Activated naive CD4-positive, alpha-beta T cell treated with anti-CD3 and anti-CD28 coated beads, Interleukin-2, amount 50 U/mL, for 72 hours (primary cell): ENCODE data around the gene C1orf159. TPM values are rescaled to one million over a fixed set of nuclear protein-coding genes. Genes with fewer than 3 reads are reported as not detected.
"Not testable (repeated sequence)": the region's sequence is repeated elsewhere in the genome, so short reads cannot be mapped to it uniquely, and the experiment has no call there.

Experiments used
- ATAC-seq, 2 donors: fragments of 150-1000 bp; cut with Tn5 transposase; 2 replicates each; pipeline ENCODE4 v1.10.0; 2021; ENCODE audit warnings: mild to moderate bottlenecking in 2 of 2, moderate library complexity in 2 of 2
- DNase-seq, 2 donors: peaks; one replicate each; pipeline ENCODE4 v3.0.0; 2021 to 2022; ENCODE audit warnings: low spot score in 2 of 2
- H3K27ac Mint-ChIP-seq, 2 donors: one replicate each; pipeline ENCODE4 v1.8.0; 2022; ENCODE audit warnings: mild to moderate bottlenecking in 2 of 2, mixed read lengths in 2 of 2
- H3K36me3 Mint-ChIP-seq, 2 donors: one replicate each; pipeline ENCODE4 v1.8.0; 2022; ENCODE audit warnings: mixed read lengths in 2 of 2
- H3K9me3 Mint-ChIP-seq, 2 donors: one replicate each; pipeline ENCODE4 v1.8.0; 2022; ENCODE audit warnings: mixed read lengths in 2 of 2
- total RNA-seq, 2 donors: library from RNA; stranded (reverse); gene quantifications; one replicate each; pipeline ENCODE4 v1.2.3, GENCODE V29; 2022

Gene C1orf159
- total RNA-seq, 2 donors from 2014 or later, result 20.7 to 21.2 TPM

- no peak for ATAC-seq
- Mint-ChIP-seq H3K27ac (peak overlapping the region; percentile 14 to 85), H3K9me3 (no peaks in the 10 kb centered on the region), H3K36me3 (peaks cover 8 to 16% of the 10 kb centered on the region in 2 donors)
- no peak for DNase-seq
These were observed 53.3 kb downstream of the C1orf159 start for GRCh38 chr1:1062348-1063163.

- DNase-seq (no peak), ATAC-seq (no peak)
- Mint-ChIP-seq H3K36me3 (peaks cover 8 to 16% of the 10 kb centered on the region in 2 donors), H3K27ac (peak overlapping the region; percentile 44 to 85), H3K9me3 (no peaks in the 10 kb centered on the region)
These were observed 54.1 kb downstream of the C1orf159 start for GRCh38 chr1:1061682-1062345.

GRCh38 chr1:1060281-1061000 is 55.4 kb downstream of the C1orf159 start:
- DNase-seq (no peak), ATAC-seq (no peak)
- peaks cover 8 to 16% of the 10 kb centered on the region in 2 donors for H3K36me3 Mint-ChIP-seq
- H3K27ac Mint-ChIP-seq, result peak overlapping the region in 1 of 2 donors; percentile 59
- no peaks in the 10 kb centered on the region for H3K9me3 Mint-ChIP-seq

GRCh38 chr1:1059494-1060280 is 56.2 kb downstream of the C1orf159 start:
- peak; percentile 79 to 83 for DNase-seq
- peak overlapping the region in 1 of 2 donors; percentile 59 for H3K27ac Mint-ChIP-seq
- peaks cover 8 to 16% of the 10 kb centered on the region in 2 donors for H3K36me3 Mint-ChIP-seq
- ATAC-seq, result peak; percentile 33 to 73
- H3K9me3 Mint-ChIP-seq, result no peaks in the 10 kb centered on the region

DNA sequence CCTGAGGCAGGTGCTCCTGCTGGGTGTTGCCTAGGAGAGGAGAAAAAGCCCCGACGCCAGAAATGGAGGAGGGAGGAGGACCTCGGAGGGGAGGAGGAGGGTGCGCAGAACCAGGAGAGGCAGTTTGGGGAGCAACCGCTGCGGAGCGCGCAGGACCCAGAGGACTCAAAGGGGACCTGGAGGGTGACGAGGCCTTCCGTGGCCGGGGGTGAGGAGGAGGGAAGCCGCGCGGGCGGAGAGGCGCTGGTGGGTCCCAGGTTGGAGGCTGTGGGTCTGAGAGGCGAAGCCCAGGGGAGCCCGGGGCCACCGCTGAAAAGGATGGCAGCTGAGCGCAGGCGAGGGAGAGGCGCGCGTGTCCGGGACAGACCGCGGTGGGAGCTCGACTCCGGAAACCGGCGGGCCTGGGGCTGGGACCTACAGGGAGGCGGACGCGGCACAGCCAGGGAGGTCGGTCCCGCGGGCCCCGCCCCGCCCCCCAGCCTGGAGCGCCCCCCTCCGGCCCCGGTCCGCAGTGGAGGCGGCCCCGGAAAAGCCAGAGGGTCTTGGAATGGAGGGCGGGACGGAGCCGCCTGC is 56.9 kb downstream of the C1orf159 start:
- DNase-seq, result peak in 1 of 2 donors; percentile 65
- H3K9me3 Mint-ChIP-seq, result no peaks in the 10 kb centered on the region
- H3K27ac Mint-ChIP-seq, result no peak overlapping the region
- H3K36me3 Mint-ChIP-seq, result peaks cover 8 to 16% of the 10 kb centered on the region in 2 donors
- peak; percentile 8 to 53 for ATAC-seq

- Mint-ChIP-seq H3K9me3 (no peaks in the 10 kb centered on the region), H3K36me3 (peaks cover 8 to 16% of the 10 kb centered on the region in 2 donors), H3K27ac (no peak overlapping the region)
- peak in 1 of 2 donors; percentile 17 for DNase-seq
- no peak for ATAC-seq
These were observed 57.6 kb downstream of the C1orf159 start for GRCh38 chr1:1058088-1058905.

GRCh38 chr1:1057769-1058087 is 58.2 kb downstream of the C1orf159 start:
- H3K27ac Mint-ChIP-seq, H3K9me3 Mint-ChIP-seq, ATAC-seq, DNase-seq: not testable (repeated sequence)
- peaks cover 8 to 16% of the 10 kb centered on the region in 2 donors for H3K36me3 Mint-ChIP-seq

DNA sequence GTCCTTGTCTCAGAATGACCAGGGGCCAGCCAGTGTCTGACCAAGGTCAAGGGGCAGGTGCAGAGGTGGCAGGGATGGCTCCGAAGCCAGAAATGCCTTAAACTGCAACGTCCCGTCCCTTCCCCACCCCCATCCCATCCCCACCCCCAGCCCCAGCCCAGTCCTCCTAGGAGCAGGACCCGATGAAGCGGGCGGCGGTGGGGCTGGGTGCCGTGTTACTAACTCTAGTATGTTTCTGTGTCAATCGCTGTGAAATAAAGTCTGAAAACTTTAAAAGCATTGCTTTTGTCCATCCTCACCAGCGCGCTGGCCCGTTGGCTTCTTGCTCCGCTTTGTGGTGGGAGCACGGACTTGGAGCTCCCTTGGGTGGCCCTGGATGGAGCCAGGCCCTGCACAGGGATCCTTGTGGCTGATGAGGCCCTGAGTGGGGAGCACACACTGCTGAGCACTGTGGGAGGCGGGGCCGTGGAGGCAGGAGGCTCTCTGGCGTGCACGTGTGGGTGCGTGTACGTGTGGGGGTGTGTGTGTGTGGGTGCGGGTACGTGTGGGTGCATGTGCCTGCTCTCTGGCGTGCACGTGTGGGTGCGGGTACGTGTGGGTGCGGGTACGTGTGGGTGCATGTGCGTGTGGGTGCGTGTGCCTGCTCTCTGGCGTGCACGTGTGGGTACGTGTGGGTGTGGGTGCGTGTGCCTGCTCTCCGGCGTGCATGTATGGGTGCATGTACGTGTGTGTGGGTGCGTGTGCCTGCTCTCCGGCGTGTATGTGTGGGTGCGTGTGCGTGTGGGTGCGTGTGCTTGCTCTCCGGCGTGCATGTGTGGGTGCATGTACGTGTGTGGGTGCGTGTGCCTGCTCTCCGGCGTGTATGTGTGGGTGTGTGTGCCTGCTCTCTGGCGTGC is 59.8 kb downstream of the C1orf159 start:
- peaks cover 8 to 10% of the 10 kb centered on the region in 2 donors for H3K36me3 Mint-ChIP-seq
- no peak overlapping the region for H3K27ac Mint-ChIP-seq
- no peaks in the 10 kb centered on the region for H3K9me3 Mint-ChIP-seq
- DNase-seq, result no peak
- ATAC-seq, result no peak

GRCh38 chr1:1054971-1055370 is 60.9 kb downstream of the C1orf159 start:
- ATAC-seq, result no peak
- no peak overlapping the region for H3K27ac Mint-ChIP-seq

DNA sequence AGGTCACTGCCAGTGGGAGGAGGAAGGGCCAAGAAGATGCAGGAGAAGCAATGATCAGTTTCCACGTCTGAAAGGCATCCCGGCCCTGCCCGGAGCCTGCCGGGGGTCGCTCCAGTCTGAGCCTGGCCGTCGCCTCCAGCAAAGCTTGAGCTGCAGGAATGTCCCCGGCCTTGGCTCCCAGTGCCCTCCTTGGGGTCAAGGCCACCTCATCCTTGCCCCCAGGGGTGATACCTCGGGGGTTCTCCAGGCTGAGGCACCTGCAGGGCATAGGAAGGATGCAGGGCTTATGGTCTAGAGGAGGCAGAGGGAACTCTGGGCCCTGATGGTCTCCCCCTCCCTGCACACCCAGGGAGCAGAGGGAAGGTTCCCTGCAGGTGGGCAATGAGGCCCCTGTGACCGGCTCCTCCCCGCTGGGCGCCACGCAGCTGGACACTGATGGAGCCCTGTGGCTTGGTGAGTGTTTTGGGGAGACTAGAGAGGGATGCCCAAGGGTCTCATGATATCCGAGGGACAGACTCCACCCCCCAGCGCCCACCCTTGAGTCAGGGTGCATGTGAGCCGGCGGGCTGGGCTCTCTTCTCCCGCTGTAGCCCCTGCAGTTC is 61.7 kb downstream of the C1orf159 start:
- no peak overlapping the region for H3K27ac Mint-ChIP-seq

More at GRCh38 chr1:1054971-1055370, 60.9 kb downstream of the C1orf159 start:
- Mint-ChIP-seq H3K9me3 (no peaks in the 10 kb centered on the region), H3K36me3 (peaks cover 0 to 1% of the 10 kb centered on the region in 2 donors)
- DNase-seq, result no peak

DNA sequence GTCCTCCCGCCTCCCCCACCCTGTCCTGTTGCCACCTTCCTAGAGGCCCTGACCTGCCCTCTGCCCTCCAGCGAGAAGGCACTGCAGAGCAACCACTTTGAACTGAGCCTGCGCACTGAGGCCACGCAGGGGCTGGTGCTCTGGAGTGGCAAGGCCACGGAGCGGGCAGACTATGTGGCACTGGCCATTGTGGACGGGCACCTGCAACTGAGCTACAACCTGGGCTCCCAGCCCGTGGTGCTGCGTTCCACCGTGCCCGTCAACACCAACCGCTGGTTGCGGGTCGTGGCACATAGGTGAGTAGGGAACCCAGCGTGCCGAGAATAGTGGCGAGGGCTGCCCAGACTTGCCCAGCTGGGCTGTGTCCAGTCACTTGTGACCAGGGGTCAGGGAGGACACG is 62.2 kb downstream of the C1orf159 start:
- Mint-ChIP-seq H3K9me3 (no peaks in the 10 kb centered on the region), H3K27ac (no peak overlapping the region), H3K36me3 (no peaks in the 10 kb centered on the region)
- no peak for ATAC-seq
- no peak for DNase-seq

More for the DNA sequence above, 61.7 kb downstream of the C1orf159 start:
- H3K9me3 Mint-ChIP-seq, result no peaks in the 10 kb centered on the region
- H3K36me3 Mint-ChIP-seq, result no peaks in the 10 kb centered on the region
- ATAC-seq (no peak), DNase-seq (no peak)

DNA sequence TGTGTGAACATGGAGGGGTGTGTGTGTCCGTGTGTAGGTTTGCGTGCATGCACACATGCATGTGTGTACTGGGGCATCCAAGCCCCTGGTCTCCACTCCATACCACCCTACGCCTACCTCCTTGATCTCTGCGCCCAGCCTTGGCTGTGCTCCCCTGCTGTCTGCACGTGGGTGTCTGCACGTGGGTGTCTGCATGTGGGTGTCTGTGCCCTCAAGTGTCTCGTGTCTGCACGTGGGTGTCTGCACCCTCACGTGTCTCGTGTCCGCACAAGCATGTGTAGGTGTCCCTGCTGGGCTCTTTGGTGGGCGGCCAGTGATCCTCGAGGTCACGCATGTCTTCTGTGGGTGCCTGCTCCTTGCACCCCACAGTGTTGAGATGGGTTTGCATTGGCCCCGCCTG is 62.9 kb downstream of the C1orf159 start:
- no peak overlapping the region for H3K27ac Mint-ChIP-seq
- no peak for ATAC-seq
- H3K9me3 Mint-ChIP-seq, result no peaks in the 10 kb centered on the region
- no peaks in the 10 kb centered on the region for H3K36me3 Mint-ChIP-seq
- DNase-seq, result no peak

GRCh38 chr1:1052003-1052840 is 63.7 kb downstream of the C1orf159 start:
- H3K27ac Mint-ChIP-seq, result no peak overlapping the region
- DNase-seq (no peak), ATAC-seq (no peak)
- H3K36me3 Mint-ChIP-seq, result no peaks in the 10 kb centered on the region
- no peaks in the 10 kb centered on the region for H3K9me3 Mint-ChIP-seq
